HG02678 (cell line): ENCODE results near the gene CTNNBL1.

Experiments used
- ATAC-seq: cut with Tn5 transposase; IDR thresholded peaks from one replicate; pipeline ENCODE4 v1.9.1; 2021; ENCODE audit warnings: mild to moderate bottlenecking, moderate library complexity; ENCODE audit not compliant: unreplicated experiment

CTNNBL1 gene

DNA sequence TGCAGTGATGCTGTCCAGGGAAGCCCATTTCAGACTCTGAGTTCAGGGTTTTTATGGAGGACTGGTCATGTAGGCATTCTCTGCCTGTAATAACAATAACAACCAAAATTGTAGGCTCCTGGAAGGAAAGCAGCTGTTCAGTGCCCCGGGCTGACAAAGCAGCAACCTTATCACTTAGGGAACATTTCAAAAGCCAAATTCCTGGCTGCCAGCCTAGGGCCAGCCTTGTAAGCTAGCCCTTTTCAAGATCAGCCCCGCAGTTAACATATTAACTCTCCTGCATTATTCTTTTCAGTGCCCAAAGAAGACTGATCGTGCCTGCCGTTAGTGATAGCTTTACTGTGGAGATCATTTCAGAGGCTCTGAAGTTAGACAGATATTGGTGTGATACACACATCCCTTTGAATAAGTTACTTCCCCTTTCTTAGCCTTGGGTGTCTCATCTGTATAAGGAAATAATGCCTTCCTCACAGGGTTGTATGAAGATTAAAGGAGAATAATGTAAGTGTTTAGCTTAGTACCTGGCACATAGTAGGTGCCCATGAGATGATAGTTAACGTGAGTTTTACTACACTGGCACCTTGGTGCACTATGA lies 44.1 kb downstream of the CTNNBL1 start:
- ATAC-seq: no peak

DNA sequence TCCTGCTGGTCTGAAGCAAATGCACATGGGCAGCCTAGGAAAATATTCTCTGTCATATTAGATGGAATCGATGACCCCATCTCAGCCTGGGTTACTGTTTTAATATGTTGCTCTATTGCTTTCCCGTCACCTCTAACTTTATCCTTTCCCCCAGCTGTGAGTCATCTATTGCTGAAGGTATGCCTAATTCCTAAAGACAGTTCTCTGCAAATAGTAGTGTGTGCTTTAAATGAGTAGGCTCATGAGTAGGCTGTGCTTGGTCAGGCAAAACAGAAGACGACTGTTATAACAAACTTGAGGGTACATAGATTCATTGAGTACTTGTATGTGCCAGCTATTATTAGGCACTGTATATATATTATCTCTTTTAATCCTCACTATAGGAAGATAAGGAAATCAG lies 47.2 kb downstream of the CTNNBL1 start:
- no peak for ATAC-seq

DNA sequence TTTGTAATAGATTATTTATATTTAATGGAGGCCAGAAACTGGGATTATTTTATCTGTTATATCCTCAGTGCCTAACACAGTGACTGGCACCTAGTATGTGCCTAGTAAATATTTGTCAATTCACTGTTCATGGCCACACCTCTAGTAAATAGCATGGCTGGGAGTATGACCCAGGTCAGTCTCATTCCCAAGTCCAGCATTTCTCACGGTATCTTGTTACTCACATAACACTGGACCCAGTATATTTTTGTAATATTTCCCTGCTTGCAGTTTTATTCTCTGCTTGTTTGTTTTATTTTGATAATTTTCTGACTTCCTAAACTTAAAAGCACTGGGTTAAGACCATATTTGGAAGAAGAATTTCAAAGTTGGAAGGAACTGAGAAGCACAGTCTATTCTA lies 47.7 kb downstream of the CTNNBL1 start:
- ATAC-seq: no peak

DNA sequence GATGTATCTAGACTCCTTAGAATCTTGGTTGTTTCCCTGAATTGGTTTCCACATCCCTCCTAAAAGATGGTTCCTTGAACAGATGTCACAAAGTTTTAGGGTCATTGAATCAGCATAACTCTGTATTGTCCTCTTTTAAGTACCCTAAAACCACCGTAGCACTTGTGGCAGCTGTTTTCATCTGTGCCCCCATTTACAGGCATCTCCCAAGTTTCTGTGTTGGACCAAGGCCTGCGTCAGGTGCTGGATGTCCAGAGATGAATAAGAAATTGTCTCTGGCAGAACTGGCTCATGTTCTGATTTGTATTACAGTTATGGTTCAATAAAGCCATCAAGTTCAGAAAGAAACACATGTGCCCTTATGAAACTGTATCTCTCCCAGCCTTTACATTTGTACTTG lies 48.3 kb downstream of the CTNNBL1 start:
- no peak for ATAC-seq

DNA sequence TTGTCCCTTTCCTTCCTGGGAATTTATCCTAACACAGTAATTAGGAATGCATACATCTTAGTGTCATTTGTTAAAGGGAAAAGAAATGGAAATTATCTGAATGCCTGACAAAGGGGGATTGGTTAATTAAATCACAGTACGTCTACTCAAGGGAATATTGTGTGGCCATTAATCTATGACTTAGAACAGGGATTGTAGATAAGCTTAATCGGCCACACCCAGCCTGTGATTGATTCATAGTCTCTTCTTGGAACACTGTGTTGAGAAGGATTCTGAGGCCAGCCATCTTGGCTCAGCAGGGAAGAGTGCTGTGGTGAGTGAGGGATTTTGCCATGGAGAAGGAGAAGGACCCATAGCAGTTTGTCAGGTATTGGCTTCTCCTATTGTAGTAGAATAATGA lies 50.5 kb downstream of the CTNNBL1 start:
- no peak for ATAC-seq

DNA sequence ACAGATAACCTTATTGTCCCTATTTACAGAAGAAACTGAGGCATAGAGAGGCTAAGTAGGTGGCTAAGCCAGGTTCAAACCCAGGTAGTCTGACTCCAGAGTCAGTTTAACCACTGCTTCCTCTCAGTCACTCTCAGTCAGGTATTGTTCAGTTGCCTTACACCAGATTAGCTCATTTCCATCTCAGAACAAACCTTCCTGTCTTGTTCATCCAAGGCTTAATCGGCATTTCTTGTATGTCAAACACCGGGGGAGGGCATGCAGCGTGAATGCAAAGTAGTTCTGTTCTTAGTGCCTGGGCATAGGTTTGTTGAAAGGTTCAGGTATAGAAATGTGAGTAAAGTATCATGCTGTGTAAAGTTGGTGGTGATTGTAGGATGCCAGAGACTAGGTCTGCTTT lies 51.7 kb downstream of the CTNNBL1 start:
- ATAC-seq: no peak

DNA sequence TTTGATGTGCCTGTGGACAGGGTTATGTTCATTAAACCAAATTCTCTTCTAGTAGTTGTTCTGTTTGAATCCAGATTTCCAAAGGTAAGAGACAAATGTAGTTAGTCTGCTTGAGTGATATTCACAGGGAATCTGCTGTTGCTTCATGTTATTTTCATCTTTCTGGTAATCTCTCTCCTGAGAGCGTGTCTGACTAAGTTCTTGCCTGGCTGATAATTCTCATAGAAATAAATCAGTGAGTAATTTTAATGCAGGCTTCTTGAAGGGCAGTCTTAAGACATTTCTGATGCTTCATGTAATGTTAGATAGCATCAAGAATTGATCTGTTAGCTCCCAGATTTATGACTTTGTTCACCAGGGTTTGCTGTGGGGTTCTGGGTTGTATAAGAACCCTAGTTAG lies 54.2 kb downstream of the CTNNBL1 start:
- ATAC-seq: no peak

DNA sequence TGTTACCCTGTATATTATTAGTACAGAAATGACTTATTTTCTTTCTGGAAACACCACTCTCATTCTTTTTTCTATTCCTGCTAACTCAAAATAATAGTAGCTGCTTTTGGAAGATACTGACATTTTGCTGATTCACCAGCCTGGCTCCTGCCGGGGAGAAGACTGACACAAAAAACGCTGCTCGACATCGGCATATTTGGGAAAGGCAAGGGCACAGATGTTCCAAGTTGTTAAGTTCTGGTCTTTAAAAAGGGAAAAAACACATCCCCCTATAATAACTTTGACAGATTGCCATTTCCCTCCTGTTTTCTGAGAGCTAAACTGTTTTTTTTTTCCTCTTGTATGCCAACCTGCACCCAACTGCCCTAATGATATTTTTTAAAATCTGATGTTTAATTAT lies 55.4 kb downstream of the CTNNBL1 start:
- no peak for ATAC-seq

DNA sequence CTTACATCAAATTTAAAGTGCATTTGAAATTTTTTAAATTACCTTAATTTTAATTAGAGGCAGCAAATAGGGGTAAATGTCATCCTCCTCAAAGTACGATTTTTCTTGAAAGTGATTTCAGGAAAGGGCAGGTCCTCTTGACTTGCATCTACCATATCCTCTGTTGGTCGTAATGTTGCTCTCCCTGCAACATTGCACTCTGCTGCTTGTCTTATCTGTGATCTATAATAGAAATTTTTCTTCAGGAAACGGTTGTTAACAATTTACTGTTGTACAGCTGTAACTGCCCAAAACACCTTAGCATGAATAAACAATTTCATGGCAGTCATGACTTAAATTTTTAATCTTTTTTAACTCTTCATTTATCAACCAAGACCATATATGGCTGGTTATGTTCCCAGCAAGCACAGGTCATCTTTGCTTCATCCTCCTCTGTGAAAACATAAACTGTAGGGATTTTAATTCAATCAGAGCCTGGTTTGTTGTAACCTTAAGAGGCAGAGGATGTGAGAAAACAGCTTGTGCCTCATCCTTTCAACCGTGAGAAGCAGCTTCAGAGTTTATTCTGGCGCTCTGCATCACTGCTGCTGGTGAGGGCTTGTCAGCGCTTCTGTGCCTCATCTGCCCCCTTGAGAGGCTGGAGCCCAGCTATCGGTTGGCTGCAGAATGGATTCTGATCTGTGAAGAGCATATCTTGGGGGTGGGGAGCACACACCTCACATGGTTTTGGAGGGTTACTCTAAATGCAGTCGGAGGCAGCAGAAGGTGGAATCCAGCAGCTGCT lies 56.0 kb downstream of the CTNNBL1 start:
- ATAC-seq: no peak

DNA sequence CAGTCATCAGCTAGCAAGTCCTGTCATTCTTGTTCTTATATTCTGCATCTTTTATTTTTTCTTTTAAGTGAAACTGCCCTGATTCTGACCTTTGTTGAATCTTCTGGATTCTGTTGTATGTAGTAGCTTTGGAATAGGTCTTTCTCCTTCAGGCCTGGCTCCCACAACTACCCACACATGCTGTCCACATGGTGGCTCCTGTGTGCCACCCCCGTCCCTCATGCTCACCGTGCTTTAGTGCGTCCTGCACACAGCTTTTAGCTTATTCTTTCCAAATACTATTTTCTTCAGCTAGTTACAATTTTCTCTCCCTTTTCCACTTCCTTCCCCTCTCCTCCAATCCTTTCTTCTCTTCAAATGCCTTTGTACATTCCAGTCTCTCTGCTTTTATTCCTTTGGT lies 61.8 kb downstream of the CTNNBL1 start:
- no peak for ATAC-seq

DNA sequence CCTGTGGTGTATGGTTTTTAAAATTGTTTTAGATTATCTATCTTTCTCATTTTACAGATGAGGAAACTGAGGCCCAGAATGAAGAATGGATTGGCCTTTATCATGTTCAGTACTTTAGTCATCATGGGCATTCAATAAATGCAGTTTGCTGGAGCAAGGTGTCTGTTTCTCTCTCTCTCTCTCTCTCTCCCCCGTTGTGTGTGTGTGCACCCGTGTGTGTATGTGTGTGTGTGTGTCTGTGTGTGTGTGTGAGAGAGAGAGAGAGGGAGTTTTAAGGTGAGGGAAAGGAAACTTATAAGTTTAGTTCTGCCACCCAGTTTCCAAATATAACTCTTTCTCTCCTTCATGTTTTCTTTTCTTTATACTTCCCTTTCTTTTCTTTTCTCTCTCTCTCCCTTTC lies 62.4 kb downstream of the CTNNBL1 start:
- ATAC-seq: no peak

DNA sequence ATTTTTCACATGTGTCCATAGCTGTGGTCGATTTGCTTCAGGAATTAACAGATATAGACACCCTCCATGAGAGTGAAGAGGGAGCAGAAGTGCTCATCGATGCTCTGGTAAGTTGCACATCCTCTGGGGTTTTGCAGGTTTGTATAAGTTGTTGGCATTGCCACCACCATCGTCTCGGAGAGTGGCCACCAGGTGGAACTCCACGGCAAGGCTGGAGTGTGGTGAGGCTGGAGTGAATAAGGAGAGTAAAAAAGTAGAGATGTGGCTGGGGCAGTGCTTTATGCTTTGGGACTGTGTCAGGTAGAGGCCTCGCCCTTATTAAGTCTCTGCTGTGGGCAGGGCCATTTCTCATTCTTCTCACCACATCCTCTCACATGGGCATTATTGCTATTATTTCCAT lies 63.7 kb downstream of the CTNNBL1 start:
- ATAC-seq: no peak

DNA sequence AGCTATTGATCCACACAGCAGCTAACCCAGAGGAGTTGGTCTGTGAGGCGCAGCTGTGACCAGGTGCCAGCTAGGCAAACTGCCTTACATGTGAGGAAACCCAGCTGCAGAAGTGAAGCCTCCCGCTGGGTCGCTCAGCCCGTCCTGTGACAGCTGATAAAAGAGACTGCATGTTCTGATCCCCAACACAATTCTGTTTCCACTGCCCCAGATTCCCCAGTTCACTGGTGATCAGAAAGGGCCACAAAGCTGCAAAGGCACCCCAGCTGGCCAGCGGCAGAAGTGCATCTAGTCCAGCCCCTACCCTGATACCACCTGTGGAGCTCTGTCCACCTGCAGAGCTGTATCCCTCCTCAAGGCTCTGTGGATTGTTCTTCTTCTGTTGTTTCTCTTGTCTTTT lies 64.5 kb downstream of the CTNNBL1 start:
- ATAC-seq: no peak

DNA sequence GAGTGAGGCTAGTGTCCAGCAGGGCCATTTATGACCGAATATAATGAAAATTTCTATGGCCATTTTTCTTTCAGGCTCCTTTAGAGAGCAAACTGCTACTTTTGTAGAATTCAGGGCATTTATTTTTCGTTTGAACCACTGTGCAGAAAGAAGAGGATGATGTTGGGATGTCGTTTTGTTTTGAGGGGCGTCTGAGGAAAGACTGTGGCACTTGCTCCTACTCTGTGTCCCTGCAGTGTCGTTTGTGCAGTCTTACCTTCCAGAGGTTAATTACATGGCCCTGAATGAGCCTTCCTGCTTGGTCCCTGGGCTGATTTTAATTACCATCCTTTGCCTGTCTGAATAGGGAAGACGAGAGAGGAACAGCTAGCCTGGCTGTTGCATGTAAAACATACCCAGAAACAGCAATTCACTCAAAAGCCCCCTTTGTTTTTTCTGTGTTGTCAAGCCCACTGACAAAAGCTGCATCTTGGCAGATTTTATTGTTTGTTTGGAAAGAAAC lies 65.3 kb downstream of the CTNNBL1 start:
- ATAC-seq: no peak

DNA sequence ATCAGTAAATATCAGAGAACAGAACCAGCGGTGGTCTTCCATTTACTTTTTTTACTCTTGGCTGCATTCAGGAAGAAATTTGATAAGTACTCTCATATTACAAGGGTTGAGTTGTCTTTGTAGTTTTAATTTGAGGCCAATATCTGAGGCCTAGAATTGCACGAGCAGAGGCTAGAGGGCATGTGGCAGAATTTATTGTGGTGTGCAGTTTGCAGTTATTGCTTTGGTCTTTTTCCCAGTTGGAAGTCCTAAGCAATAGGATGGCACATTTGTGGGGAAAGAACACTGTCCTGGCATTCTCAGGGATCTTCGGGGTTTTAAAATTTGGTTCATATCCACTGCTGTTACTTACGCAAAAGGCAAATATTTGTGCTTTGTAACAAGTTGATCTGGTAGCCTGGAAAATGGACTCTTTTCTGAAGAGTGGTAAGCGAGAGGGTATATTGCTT lies 66.0 kb downstream of the CTNNBL1 start:
- ATAC-seq: no peak

DNA sequence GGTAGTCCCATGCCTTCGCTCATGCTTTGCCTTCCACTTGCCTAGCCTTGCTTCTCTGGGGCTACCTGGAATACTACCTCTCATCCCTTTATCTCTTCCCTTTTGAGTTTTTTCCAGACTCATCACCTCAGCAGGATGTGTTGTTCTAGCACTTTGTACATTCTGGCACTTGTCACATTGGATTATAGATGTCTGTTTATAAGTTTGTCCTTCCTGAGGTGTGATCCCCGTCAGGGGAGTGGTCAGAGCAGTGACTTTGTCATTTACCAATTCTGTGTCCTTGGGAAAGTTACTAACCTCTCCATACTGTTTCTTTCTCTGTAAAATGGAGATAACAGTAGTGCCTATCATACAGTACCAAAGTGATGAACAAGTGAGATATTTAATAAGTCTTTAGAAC lies 66.5 kb downstream of the CTNNBL1 start:
- ATAC-seq: no peak

DNA sequence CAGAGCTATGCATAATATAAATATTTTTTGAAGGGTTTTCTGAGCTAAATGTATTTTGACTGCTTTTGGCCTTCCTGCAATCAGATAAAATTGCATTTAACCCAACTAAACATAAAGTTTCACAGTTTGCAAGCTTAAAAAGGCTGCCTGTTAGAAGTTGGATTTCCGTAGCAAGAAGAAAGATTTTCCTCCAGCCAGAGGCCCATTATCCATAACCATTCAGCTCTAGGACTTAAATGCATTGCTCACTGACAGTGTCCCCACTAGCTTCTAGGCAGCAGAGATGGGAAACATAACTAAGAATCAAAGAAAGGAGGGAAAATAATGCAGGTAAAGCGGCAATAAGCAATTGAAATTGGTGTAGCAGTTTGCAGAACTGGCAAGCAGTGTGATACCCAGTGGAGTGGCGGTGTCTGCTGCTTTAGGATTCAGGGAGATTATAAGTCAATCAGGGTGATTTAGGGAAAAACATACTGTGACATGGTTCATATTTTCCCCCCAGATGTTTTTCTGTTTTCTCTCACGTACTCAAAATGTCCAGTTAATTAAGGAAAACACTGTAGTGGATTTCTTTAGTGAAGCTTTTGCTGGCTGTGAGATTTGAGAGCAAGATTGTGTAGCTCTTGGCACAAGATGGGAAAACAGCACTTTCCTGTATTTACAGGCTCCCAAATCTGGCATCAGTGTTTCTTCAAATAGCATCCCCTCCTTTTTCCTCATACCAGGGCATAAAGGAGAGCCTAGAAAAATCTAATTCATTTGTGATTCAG lies 69.1 kb downstream of the CTNNBL1 start:
- ATAC-seq: no peak

DNA sequence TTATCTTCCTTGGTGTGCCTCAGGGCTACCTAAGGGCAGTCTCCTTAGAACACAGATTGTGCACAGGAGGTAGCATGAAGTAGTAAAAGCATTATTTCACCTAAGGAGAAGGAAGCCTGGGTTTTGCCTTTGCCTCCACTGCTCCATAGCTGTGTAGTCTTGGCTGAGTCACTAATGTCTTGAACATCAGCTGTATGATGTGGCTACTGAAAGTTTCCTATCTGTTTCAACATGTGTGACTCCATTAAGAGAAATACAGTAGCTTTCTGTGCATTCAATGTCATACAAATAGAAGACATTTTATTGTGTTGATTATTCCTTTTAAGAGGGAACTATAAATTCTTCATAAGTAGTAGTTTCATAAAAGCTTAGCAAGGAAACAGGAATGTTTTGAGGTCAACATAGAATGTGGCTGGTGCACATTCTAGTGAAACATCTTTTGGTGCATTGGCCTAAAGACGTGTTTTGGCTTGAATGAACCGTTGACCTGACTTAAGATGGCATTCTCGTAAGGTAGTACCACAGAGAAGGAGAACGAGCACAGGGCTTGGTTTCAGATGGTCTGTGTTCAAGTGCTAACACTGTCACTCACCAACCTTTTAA lies 70.6 kb downstream of the CTNNBL1 start:
- ATAC-seq: no peak

DNA sequence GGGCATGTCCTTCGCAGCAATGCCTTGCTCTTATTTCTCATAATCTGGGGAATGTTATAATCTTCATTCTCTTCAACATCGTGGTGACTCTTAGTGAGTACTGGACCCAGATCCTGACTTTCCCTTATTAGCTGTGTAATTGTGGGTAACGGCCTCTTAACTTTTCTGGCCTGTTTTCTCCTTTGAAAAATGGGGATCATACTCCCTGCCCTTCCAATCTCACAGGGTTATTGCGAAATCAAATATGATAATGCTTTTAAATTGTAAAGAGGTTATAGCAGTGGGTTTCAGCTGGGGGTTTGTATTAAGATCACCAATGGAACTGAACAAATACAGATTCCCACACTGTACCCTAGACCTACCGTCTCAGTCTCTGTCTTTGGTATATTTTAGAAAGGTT lies 77.1 kb downstream of the CTNNBL1 start:
- ATAC-seq: no peak

DNA sequence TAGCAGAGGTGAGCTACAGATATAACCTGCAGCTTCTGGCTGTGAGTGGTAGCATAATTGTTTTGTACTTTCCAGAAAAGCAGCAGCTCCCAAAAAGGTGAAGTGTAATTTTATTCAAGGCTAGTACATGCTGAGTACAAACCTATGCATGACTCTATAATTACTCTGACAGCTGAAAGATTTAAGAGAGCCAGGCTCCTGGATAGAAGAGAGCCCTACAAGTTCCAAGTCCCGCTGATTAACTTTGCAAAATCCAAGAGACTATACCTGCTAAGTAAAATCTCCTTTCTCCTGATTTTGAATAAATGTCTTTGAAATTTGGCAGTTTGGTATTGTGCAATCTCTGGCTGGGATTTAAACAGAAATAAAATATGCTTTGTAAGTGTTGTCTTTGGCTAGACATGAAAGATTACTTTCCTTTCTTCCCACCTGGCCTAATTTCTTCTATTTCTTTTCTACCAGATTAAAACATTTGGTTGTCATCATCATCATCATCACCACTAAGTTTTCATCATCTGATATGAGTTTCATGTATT lies 79.5 kb downstream of the CTNNBL1 start:
- ATAC-seq: no peak

DNA sequence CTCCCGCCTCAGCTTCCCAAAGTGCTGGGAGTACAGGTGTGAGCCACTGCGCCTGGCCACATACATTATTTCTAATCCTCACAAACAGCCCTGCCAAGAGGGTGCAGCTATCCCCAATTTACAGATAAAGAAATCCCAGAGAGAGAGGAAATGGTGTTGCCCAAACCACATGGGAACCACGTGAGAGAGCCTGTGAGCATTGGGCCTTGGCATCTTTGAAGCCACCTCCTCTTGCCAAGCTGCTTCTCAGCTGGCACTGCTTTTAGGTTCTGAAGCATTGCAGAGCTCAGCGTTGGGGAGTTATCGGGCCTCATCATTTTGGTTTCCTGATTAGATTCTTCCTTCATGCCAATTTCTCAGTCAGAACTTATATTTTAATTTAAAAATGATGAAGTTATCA lies 80.3 kb downstream of the CTNNBL1 start:
- no peak for ATAC-seq
